Mesendoderm (in vitro differentiated cells): ENCODE measurements around the gene HAUS7.

ENCODE experiments used
- DNase-seq: peaks from one replicate; pipeline ENCODE4 v3.0.0; 2013
- H2AK5ac ChIP-seq: 2 replicates; pipeline ENCODE4 v1.6.1; 2013; ENCODE audit warnings: low read length, inconsistent platforms
- H2BK120ac ChIP-seq: 2 replicates; pipeline ENCODE4 v1.6.1; 2013; ENCODE audit warnings: low read depth, mild to moderate bottlenecking, low read length, moderate library complexity, mixed read lengths
- H2BK15ac ChIP-seq: replicated peaks from 2 replicates; pipeline ENCODE4 v1.6.1; 2013; ENCODE audit warnings: low read depth, mild to moderate bottlenecking, moderate library complexity
- H2BK5ac ChIP-seq: 2 replicates; pipeline ENCODE4 v1.6.1; 2013; ENCODE audit warnings: low read length, inconsistent platforms
- H3K18ac ChIP-seq: 2 replicates; pipeline ENCODE4 v1.6.1; 2013; ENCODE audit warnings: mild to moderate bottlenecking, low read length, mixed read lengths
- H3K23ac ChIP-seq: one replicate; pipeline ENCODE4 v1.6.1; 2013; ENCODE audit warnings: low read length
- H3K27ac ChIP-seq: 2 replicates; pipeline ENCODE4 v1.5.1; 2013; ENCODE audit warnings: low read depth, mild to moderate bottlenecking, inconsistent platforms, low read length, moderate library complexity
- H3K27me3 ChIP-seq: 2 replicates; pipeline ENCODE4 v1.6.1; 2013; ENCODE audit warnings: low read length, control low read depth, mild to moderate bottlenecking, inconsistent platforms; ENCODE audit not compliant: insufficient read depth, poor library complexity
- H3K36me3 ChIP-seq: 2 replicates; pipeline ENCODE4 v1.6.1; 2013; ENCODE audit warnings: low read length, inconsistent platforms; ENCODE audit not compliant: control insufficient read depth, insufficient read depth
- H3K4ac ChIP-seq: one replicate; pipeline ENCODE4 v1.6.1; 2013; ENCODE audit warnings: low read depth, mild to moderate bottlenecking, low read length, moderate library complexity
- H3K4me1 ChIP-seq: 2 replicates; pipeline ENCODE4 v1.6.1; 2013; ENCODE audit warnings: low read depth, low read length, inconsistent platforms; ENCODE audit not compliant: control insufficient read depth
- H3K4me2 ChIP-seq: 2 replicates; pipeline ENCODE4 v1.6.1; 2013; ENCODE audit warnings: low read length
- H3K4me3 ChIP-seq: 2 replicates; pipeline ENCODE4 v1.5.1; 2013; ENCODE audit warnings: mild to moderate bottlenecking, low read length
- H3K56ac ChIP-seq: one replicate; pipeline ENCODE4 v1.6.1; 2013; ENCODE audit warnings: low read length
- H3K79me1 ChIP-seq: 2 replicates; pipeline ENCODE4 v1.6.1; 2013; ENCODE audit warnings: low read length, inconsistent platforms
- H3K79me2 ChIP-seq: 2 replicates; pipeline ENCODE4 v1.6.1; 2013; ENCODE audit warnings: mild to moderate bottlenecking, low read length; ENCODE audit not compliant: control insufficient read depth, insufficient read depth
- H3K9ac ChIP-seq: 2 replicates; pipeline ENCODE4 v1.6.1; 2013; ENCODE audit warnings: low read length, inconsistent platforms
- H4K5ac ChIP-seq: one replicate; pipeline ENCODE4 v1.6.1; 2013; ENCODE audit warnings: low read length
- H4K8ac ChIP-seq: one replicate; pipeline ENCODE4 v1.6.1; 2013; ENCODE audit warnings: low read depth, mild to moderate bottlenecking, control low read depth, low read length, moderate library complexity
- WGBS: extraction: QIAGEN DNeasy Blood & Tissue Kit; methylation state at CpG from one replicate; pipeline ENCODE4 v1.1.7; 2013; ENCODE audit warnings: low lambda C conversion rate, missing lambda C conversion rate; ENCODE audit not compliant: insufficient coverage; ENCODE audit errors: extremely low coverage; 5-methylcytosine and 5-hydroxymethylcytosine counted together

Gene HAUS7

DNA sequence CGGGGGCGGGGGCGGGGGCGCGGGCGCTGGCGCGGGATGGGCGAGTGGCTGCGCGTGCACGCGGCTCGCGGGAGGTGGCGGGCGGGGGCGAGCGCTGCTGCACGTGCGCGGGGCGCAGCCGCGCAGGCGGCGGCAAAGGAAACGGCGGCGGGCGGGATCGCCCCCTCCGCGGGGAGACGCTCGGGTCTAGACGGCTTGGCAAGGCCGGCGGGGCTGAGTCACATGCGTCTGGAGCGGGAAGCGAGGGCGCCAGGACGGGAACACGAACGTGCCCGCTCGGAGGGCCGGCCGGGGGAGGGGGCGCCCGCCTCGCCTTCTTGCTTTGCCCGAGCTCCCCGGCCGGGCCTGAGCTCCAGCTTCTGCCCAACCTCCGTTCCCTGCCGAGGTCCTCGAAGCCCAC, 4.3 kb upstream of the HAUS7 start:
- no peak overlapping the region for H3K4me3 ChIP-seq
- no peak overlapping the region for H2AK5ac ChIP-seq
- H2BK120ac ChIP-seq: no peak overlapping the region
- no peaks in the 10 kb centered on the region for H3K79me2 ChIP-seq
- no CpG with 5 or more reads among the region's 59 CpGs for WGBS
- DNase-seq: peak; percentile 43
- H3K36me3 ChIP-seq: no peaks in the 10 kb centered on the region
- H2BK5ac ChIP-seq: no peak overlapping the region
- no peak overlapping the region for H3K4ac ChIP-seq
- H3K4me2 ChIP-seq: no peak overlapping the region
- H3K27ac ChIP-seq: no peak overlapping the region
- H3K23ac ChIP-seq: no peak overlapping the region
- no peaks in the 10 kb centered on the region for H3K27me3 ChIP-seq
- no peaks in the 10 kb centered on the region for H3K79me1 ChIP-seq
- no peak overlapping the region for H4K5ac ChIP-seq
- peak overlapping the region; percentile 19 for H3K9ac ChIP-seq
- H3K18ac ChIP-seq: no peak overlapping the region
- no peak overlapping the region for H2BK15ac ChIP-seq
- no peak overlapping the region for H4K8ac ChIP-seq
- H3K56ac ChIP-seq: peak overlapping the region; percentile 22
- H3K4me1 ChIP-seq: peaks cover 2% of the 10 kb centered on the region

DNA sequence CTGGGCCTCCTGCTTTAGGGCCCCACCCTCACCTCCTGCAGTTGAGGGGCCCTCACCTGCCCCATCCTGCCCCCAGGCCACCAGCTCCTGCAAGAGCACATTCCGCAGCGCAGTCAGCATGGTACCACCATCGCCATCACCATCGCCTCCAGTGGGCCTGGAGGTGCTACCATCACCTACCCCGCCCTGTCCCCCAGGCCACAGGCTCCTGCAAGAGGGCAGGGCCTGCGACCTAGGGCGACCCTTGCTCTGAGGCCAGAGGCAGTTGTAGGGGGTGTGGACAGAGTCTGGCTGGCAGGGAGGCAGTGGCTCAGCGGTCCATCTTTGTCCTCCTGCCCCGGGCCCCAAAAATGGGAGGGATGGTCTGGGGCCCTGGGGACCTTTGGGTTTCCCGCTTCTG, 3.9 kb upstream of the HAUS7 start:
- no peak for DNase-seq
- peaks cover 2% of the 10 kb centered on the region for H3K4me1 ChIP-seq
- H3K23ac ChIP-seq: no peak overlapping the region
- no peak overlapping the region for H2BK5ac ChIP-seq
- no peaks in the 10 kb centered on the region for H3K27me3 ChIP-seq
- no peak overlapping the region for H3K9ac ChIP-seq
- no peaks in the 10 kb centered on the region for H3K79me1 ChIP-seq
- H3K27ac ChIP-seq: no peak overlapping the region
- peak overlapping the region; percentile 25 for H3K56ac ChIP-seq
- H2AK5ac ChIP-seq: no peak overlapping the region
- no peaks in the 10 kb centered on the region for H3K36me3 ChIP-seq
- no peak overlapping the region for H3K4ac ChIP-seq
- no peak overlapping the region for H3K4me2 ChIP-seq
- H4K8ac ChIP-seq: no peak overlapping the region
- WGBS: no CpG with 5 or more reads among the region's 10 CpGs
- H2BK120ac ChIP-seq: no peak overlapping the region
- no peak overlapping the region for H2BK15ac ChIP-seq
- H4K5ac ChIP-seq: no peak overlapping the region
- H3K4me3 ChIP-seq: no peak overlapping the region
- H3K79me2 ChIP-seq: no peaks in the 10 kb centered on the region
- H3K18ac ChIP-seq: no peak overlapping the region

- Histone ChIP-seq H3K36me3 (no peaks in the 10 kb centered on the region), H4K8ac (no peak overlapping the region), H3K23ac (no peak overlapping the region), H4K5ac (no peak overlapping the region), H2AK5ac (no peak overlapping the region), H2BK120ac (no peak overlapping the region), H3K27ac (no peak overlapping the region), H3K79me1 (no peaks in the 10 kb centered on the region), H2BK5ac (no peak overlapping the region), H3K9ac (no peak overlapping the region), H3K4ac (no peak overlapping the region), H3K56ac (no peak overlapping the region), H3K27me3 (no peaks in the 10 kb centered on the region), H3K4me2 (no peak overlapping the region), H3K4me3 (no peak overlapping the region), H2BK15ac (no peak overlapping the region), H3K79me2 (no peaks in the 10 kb centered on the region), H3K4me1 (peaks cover 2% of the 10 kb centered on the region), H3K18ac (no peak overlapping the region)
- WGBS: no CpG with 5 or more reads among the region's 10 CpGs
- no peak for DNase-seq
Observed at GRCh38 chrX:153473126-153473525, 2.8 kb upstream of the HAUS7 start.

DNA sequence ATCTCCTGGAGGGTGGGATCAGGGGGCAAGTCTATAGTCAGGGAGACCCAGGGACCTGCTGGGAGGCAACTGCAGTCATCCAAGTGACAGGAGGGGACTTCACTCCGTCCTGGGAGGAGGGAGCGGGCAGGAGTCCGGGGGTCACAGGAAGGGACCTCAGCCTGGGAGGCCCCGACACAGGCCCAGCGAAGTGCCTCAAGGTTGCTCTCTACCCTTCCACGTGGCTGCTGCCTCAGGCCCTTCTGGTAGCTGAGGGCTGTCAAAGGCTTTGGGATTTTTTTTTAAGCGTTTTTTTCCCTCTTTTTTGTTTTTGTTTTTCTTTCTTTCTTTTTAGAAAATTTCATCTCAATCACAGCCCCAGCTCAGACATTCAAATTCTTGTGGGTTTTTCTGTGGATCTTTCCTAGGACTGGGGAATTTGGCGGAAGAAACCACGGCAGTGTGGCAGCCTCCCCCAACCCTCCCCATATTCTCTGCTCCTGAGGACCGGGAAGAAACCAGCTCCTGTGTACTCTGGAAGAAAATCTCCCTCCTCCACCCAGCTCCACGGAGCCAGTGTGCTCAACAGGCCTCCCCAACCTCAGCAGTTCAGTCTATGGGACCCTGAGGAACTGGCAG, 1.4 kb upstream of the HAUS7 start:
- no CpG with 5 or more reads among the region's 11 CpGs for WGBS
- H3K4me2 ChIP-seq: no peak overlapping the region

GRCh38 chrX:153469811-153470410, 465 bp downstream of the HAUS7 start:
- Histone ChIP-seq H4K5ac (no peak overlapping the region), H2BK120ac (no peak overlapping the region), H3K56ac (peak overlapping the region; percentile 76), H3K23ac (no peak overlapping the region), H3K4me2 (peak overlapping the region; percentile 75), H3K79me2 (no peaks in the 10 kb centered on the region), H3K27me3 (no peaks in the 10 kb centered on the region), H3K4me1 (no peaks in the 10 kb centered on the region), H3K9ac (peak overlapping the region; percentile 74), H4K8ac (no peak overlapping the region), H2BK15ac (no peak overlapping the region), H3K27ac (no peak overlapping the region), H3K79me1 (no peaks in the 10 kb centered on the region), H3K18ac (no peak overlapping the region), H2AK5ac (no peak overlapping the region), H3K4ac (no peak overlapping the region), H3K36me3 (no peaks in the 10 kb centered on the region), H3K4me3 (peak overlapping the region; percentile 67), H2BK5ac (no peak overlapping the region)
- no CpG with 5 or more reads among the region's 32 CpGs for WGBS
- peak; percentile 65 for DNase-seq

More for the DNA sequence above, 1.4 kb upstream of the HAUS7 start:
- Histone ChIP-seq H3K4me1 (peaks cover 2% of the 10 kb centered on the region), H3K79me1 (no peaks in the 10 kb centered on the region), H3K23ac (no peak overlapping the region), H4K8ac (no peak overlapping the region), H2BK120ac (no peak overlapping the region), H3K27ac (no peak overlapping the region), H2BK5ac (no peak overlapping the region), H3K36me3 (no peaks in the 10 kb centered on the region), H3K79me2 (no peaks in the 10 kb centered on the region), H3K18ac (no peak overlapping the region), H2BK15ac (no peak overlapping the region), H3K56ac (no peak overlapping the region), H2AK5ac (no peak overlapping the region), H3K4me3 (no peak overlapping the region), H4K5ac (no peak overlapping the region), H3K27me3 (no peaks in the 10 kb centered on the region), H3K9ac (no peak overlapping the region), H3K4ac (no peak overlapping the region)
- DNase-seq: no peak
